Calu3 (cell line): ENCODE measurements around the gene CARMIL1. TPM values are rescaled to one million over a fixed set of nuclear protein-coding genes. Genes with fewer than 3 reads are reported as not detected.

ENCODE experiments used
- BruUV-seq: library from RNA; stranded (reverse); fragments of 400-500 nt; replicated peaks from 2 replicates; lab custom pipeline; 2021; lab: Mats Ljungman, UMichigan
- CTCF ChIA-PET: fragments of 300-600 bp; sonication (Branson Sonifier 250); formaldehyde crosslinking; loops from one replicate; lab custom pipeline; 2022; ENCODE audit warnings: antibody characterized with exemption; lab: Charles Lee
- DNase-seq: peaks from one replicate; pipeline ENCODE4 v3.0.0; 2022
- H3K27ac Mint-ChIP-seq: one replicate; pipeline ENCODE4 v1.8.0; 2022; ENCODE audit warnings: mixed read lengths; ENCODE audit not compliant: unreplicated experiment
- H3K27me3 Mint-ChIP-seq: one replicate; pipeline ENCODE4 v1.8.0; 2022; ENCODE audit warnings: mixed read lengths; ENCODE audit not compliant: unreplicated experiment
- H3K36me3 Mint-ChIP-seq: one replicate; pipeline ENCODE4 v1.8.0; 2022; ENCODE audit warnings: mild to moderate bottlenecking, moderate library complexity, mixed read lengths; ENCODE audit not compliant: insufficient read depth, unreplicated experiment
- H3K4me1 Mint-ChIP-seq: one replicate; pipeline ENCODE4 v1.8.0; 2022; ENCODE audit warnings: mild to moderate bottlenecking, low read depth, mixed read lengths; ENCODE audit not compliant: unreplicated experiment
- H3K4me3 Mint-ChIP-seq: one replicate; pipeline ENCODE4 v1.8.0; 2022; ENCODE audit warnings: mild to moderate bottlenecking, low read depth, moderate library complexity, mixed read lengths; ENCODE audit not compliant: unreplicated experiment
- H3K9me3 Mint-ChIP-seq: one replicate; pipeline ENCODE4 v1.8.0; 2022; ENCODE audit warnings: low read depth, mixed read lengths; ENCODE audit not compliant: unreplicated experiment
- CTCF ChIP-seq: fragments of 200-600 bp; IDR thresholded peaks from one replicate; pipeline ENCODE4 v1.8.0; 2022; ENCODE audit warnings: antibody characterized with exemption; ENCODE audit not compliant: unreplicated experiment
- intact Hi-C: fragments of 100-400 bp; cut with micrococcal nuclease; formaldehyde crosslinking; loops from one replicate; pipeline ENCODE4 v1.10.0; 2022; ENCODE audit not compliant: unreplicated experiment
- total RNA-seq: library from RNA; stranded (reverse); gene quantifications from 2 replicates; pipeline ENCODE4 v1.2.3, GENCODE V29; 2022

The CARMIL1 gene
- total RNA-seq, 1 experiment from 2014 or later = 92.4 TPM

GRCh38 chr6:25327432-25327831 is 48.3 kb downstream of the CARMIL1 start:
- Mint-ChIP-seq H3K9me3 (no peaks in the 10 kb centered on the region), H3K4me1 (peaks cover 34% of the 10 kb centered on the region), H3K4me3 (no peak overlapping the region), H3K36me3 (no peaks in the 10 kb centered on the region), H3K27me3 (no peaks in the 10 kb centered on the region), H3K27ac (no peak overlapping the region)
- CTCF ChIA-PET = interaction anchor here (0.5 to 1.2 kb wide), 4 partner anchors 16 to 49 kb away, joined by 3 to 4 read pairs (median 3); no protein-coding TSS in a partner anchor
- intact Hi-C loops = no loop called here
- no TSS peak for BruUV-seq
- no peak for TF ChIP-seq CTCF
- no peak for DNase-seq

DNA sequence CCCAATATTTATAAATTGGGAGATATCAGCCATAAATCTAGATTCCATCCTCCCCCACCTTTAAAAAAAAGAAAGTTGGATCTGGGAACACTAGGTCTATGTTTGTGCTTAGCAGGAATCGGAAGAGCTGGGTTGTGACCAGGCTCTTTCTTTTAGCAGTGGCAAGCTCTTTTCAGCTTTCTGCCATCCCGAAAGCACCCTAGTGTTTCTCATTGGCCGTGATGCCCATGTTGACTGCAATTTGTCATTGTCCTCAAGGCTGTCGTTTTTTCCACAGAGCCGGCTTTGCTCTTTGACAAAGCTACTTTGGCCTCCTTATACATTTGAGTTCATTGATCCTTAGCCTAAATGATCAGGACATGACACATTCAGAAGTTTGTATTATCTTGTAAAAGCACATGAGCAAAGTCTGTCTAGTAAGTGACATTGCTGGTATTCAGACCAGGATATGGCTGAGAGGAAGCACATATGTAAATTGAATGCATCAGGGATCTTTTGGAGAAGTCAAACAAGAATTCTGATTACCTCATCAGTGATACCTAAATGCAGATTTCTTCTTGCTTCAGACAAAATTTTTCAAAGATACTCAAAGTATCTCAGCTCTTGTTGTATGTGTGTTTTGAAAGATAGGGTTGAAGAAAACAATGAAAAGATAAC is 50.1 kb downstream of the CARMIL1 start:
- CTCF ChIA-PET = interaction anchor here (1.5 kb wide), 1 partner anchor 29 kb away, joined by 3 read pairs; no protein-coding TSS in a partner anchor
- TF ChIP-seq CTCF = no peak
- Mint-ChIP-seq H3K4me3 (no peak overlapping the region), H3K9me3 (no peaks in the 10 kb centered on the region), H3K27me3 (no peaks in the 10 kb centered on the region), H3K36me3 (no peaks in the 10 kb centered on the region), H3K27ac (no peak overlapping the region), H3K4me1 (peaks cover 40% of the 10 kb centered on the region)
- intact Hi-C loops = no loop called here
- no peak for DNase-seq
- BruUV-seq = no TSS peak

- Mint-ChIP-seq H3K9me3 (no peaks in the 10 kb centered on the region), H3K4me3 (no peak overlapping the region), H3K36me3 (no peaks in the 10 kb centered on the region), H3K27ac (no peak overlapping the region), H3K4me1 (peaks cover 38% of the 10 kb centered on the region), H3K27me3 (no peaks in the 10 kb centered on the region)
- DNase-seq = no peak
- CTCF ChIA-PET = interaction anchor here (0.6 to 0.8 kb wide), 3 partner anchors 9 to 127 kb away, joined by 3 to 4 read pairs (median 3); no protein-coding TSS in a partner anchor
- intact Hi-C loops = no loop called here
- TF ChIP-seq CTCF = no peak
- no TSS peak for BruUV-seq
These were observed 50.8 kb downstream of the CARMIL1 start for GRCh38 chr6:25329982-25330381.

DNA sequence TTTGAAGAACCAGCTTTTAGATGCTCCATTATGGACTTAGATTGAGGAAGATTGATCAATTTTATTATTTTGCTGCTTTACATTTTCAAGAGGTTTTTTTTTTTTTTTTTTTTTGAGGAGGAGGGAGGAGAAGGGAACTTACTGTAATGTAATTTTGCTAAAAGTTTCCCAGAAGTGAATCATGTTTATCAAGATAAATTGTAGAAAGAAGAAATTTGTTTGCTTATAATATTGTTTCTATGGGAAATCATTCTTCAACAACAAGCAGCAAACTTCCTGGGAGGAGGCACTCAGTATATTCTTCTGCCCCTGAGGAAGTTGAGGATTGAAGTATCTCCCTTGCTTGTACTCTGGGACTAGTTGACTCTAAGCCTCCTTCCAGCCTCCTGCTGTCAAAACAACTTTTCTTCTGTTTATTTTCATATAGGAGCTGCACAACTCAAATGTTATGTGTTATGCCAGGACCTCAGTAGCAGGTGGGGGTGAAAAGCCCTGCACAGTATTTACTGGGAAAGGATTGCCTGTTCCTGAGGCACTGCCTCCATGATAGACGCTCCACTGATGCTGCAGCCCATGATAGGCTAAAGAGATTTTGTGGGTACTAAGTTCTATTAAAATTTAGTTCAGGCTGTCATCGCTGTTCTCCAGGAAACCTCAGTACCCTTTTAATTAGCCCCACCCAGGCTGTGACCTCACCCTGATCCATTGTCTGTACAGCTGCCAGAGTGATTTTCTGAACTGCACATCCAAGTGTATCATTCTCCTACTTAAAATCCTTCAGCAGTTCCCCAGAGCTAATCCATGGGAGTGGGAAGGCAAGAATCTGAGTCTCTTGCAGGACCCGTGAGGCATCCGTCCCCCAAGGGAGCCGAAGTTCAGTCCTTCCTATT is 51.9 kb downstream of the CARMIL1 start:
- CTCF ChIA-PET = interaction anchor here (0.7 to 1.6 kb wide), 2 partner anchors 52 to 86 kb away, joined by 3 read pairs; partner anchors contain the start of gene CARMIL1
- H3K36me3 Mint-ChIP-seq = no peaks in the 10 kb centered on the region
- BruUV-seq = no TSS peak
- H3K27me3 Mint-ChIP-seq = no peaks in the 10 kb centered on the region
- no peak for DNase-seq
- no peak overlapping the region for H3K4me3 Mint-ChIP-seq
- no peaks in the 10 kb centered on the region for H3K9me3 Mint-ChIP-seq
- peaks cover 48% of the 10 kb centered on the region for H3K4me1 Mint-ChIP-seq
- H3K27ac Mint-ChIP-seq = no peak overlapping the region
- intact Hi-C loops = no loop called here
- TF ChIP-seq CTCF = no peak
